ENCODE measurements around the gene SCN1A. TPM values are rescaled to one million over a fixed set of nuclear protein-coding genes. Genes with fewer than 3 reads are reported as not detected.
A peak's percentile ranks its signal among the peaks of the same experiment; 100 is the strongest.

SCN1A gene
- total and polyA plus RNA-seq, 2 of the 13 experiments (the other 11 are each of a cell fraction or from before 2014, with no cell fraction given): 19.9 to 39.4 TPM

DNA sequence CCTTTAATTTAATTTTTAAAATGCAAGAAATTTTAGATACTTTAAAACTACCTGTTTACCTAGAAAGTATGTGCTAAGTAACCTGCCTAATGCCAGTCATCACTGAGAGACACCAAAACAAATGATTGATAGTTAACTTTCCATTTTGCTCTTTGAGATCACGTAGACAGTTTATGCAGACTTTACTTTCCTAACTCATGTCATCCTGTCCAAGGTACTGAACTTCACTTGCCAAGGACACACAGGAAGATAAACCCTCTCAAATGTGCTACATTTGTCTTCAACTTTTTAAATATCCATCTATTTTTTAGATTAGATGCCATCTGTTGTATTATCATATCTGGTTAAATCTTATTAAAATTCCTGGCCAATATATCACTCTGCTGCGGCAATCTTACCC lies 20.1 kb upstream of the SCN1A start (continued):
- no peak for TF ChIP-seq RBAK (CRISPR knock-in tag; IDR thresholded peaks at IDR 0.05)
- TF ChIP-seq, protein P1, sequence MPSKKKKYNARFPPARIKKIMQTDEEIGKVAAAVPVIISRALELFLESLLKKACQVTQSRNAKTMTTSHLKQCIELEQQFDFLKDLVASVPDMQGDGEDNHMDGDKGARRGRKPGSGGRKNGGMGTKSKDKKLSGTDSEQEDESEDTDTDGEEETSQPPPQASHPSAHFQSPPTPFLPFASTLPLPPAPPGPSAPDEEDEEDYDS (CRISPR knock-in tag; IDR thresholded peaks at IDR 0.05): no peak
- TF ChIP-seq HES4 (CRISPR knock-in tag; IDR thresholded peaks at IDR 0.05; ENCODE audit: borderline replicate concordance): no peak
- no peak for TF ChIP-seq ZNF292 (CRISPR knock-in tag; IDR thresholded peaks at IDR 0.05; ENCODE audit: borderline replicate concordance, low read depth)
- TF ChIP-seq ZNF670 (CRISPR knock-in tag; IDR thresholded peaks at IDR 0.05; ENCODE audit: borderline replicate concordance): no peak
- no peak for TF ChIP-seq ZNF713 (CRISPR knock-in tag; IDR thresholded peaks at IDR 0.05)
- TF ChIP-seq, protein P2, sequence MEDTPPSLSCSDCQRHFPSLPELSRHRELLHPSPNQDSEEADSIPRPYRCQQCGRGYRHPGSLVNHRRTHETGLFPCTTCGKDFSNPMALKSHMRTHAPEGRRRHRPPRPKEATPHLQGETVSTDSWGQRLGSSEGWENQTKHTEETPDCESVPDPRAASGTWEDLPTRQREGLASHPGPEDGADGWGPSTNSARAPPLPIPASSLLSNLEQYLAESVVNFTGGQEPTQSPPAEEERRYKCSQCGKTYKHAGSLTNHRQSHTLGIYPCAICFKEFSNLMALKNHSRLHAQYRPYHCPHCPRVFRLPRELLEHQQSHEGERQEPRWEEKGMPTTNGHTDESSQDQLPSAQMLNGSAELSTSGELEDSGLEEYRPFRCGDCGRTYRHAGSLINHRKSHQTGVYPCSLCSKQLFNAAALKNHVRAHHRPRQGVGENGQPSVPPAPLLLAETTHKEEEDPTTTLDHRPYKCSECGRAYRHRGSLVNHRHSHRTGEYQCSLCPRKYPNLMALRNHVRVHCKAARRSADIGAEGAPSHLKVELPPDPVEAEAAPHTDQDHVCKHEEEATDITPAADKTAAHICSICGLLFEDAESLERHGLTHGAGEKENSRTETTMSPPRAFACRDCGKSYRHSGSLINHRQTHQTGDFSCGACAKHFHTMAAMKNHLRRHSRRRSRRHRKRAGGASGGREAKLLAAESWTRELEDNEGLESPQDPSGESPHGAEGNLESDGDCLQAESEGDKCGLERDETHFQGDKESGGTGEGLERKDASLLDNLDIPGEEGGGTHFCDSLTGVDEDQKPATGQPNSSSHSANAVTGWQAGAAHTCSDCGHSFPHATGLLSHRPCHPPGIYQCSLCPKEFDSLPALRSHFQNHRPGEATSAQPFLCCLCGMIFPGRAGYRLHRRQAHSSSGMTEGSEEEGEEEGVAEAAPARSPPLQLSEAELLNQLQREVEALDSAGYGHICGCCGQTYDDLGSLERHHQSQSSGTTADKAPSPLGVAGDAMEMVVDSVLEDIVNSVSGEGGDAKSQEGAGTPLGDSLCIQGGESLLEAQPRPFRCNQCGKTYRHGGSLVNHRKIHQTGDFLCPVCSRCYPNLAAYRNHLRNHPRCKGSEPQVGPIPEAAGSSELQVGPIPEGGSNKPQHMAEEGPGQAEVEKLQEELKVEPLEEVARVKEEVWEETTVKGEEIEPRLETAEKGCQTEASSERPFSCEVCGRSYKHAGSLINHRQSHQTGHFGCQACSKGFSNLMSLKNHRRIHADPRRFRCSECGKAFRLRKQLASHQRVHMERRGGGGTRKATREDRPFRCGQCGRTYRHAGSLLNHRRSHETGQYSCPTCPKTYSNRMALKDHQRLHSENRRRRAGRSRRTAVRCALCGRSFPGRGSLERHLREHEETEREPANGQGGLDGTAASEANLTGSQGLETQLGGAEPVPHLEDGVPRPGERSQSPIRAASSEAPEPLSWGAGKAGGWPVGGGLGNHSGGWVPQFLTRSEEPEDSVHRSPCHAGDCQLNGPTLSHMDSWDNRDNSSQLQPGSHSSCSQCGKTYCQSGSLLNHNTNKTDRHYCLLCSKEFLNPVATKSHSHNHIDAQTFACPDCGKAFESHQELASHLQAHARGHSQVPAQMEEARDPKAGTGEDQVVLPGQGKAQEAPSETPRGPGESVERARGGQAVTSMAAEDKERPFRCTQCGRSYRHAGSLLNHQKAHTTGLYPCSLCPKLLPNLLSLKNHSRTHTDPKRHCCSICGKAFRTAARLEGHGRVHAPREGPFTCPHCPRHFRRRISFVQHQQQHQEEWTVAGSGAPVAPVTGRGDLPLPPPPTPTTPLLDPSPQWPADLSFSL (CRISPR knock-in tag; IDR thresholded peaks at IDR 0.05): no peak
- peak; percentile 62; the same call in 1 of the 2 replicates for TF ChIP-seq ZNF331 (CRISPR knock-in tag; IDR thresholded peaks at IDR 0.05)
- no peak for TF ChIP-seq ZNF136 (CRISPR knock-in tag; IDR thresholded peaks at IDR 0.05; ENCODE audit: low read depth)
- TF ChIP-seq ETV5 (CRISPR knock-in tag; IDR thresholded peaks at IDR 0.05; ENCODE audit: borderline replicate concordance): no peak
